Measurements from ENCODE around the gene RSBN1L.

The RSBN1L gene

GRCh38 chr7:77734659-77735421 is 38.6 kb downstream of the RSBN1L start:
- no peak for DNase-seq

- DNase-seq = no peak
These were observed 39.2 kb downstream of the RSBN1L start for GRCh38 chr7:77735457-77735856.

GRCh38 chr7:77736991-77737390 is 40.7 kb downstream of the RSBN1L start:
- no peak for DNase-seq

- DNase-seq = no peak
These were observed 42.1 kb downstream of the RSBN1L start for GRCh38 chr7:77738382-77738781.

GRCh38 chr7:77738871-77739270 is 42.6 kb downstream of the RSBN1L start:
- DNase-seq = no peak

- DNase-seq = no peak
These were observed 44.0 kb downstream of the RSBN1L start for GRCh38 chr7:77740257-77740656.

- no peak for DNase-seq
These were observed 47.3 kb downstream of the RSBN1L start for GRCh38 chr7:77743518-77743917.

GRCh38 chr7:77745746-77746145 is 49.5 kb downstream of the RSBN1L start:
- DNase-seq = no peak

GRCh38 chr7:77746164-77746823 is 50.0 kb downstream of the RSBN1L start:
- DNase-seq = no peak

GRCh38 chr7:77746824-77747165 is 50.5 kb downstream of the RSBN1L start:
- DNase-seq = no peak

- no peak for DNase-seq
These were observed 50.9 kb downstream of the RSBN1L start for GRCh38 chr7:77747178-77747577.

GRCh38 chr7:77747718-77748117 is 51.5 kb downstream of the RSBN1L start:
- DNase-seq = no peak

- DNase-seq = no peak
These were observed 55.8 kb downstream of the RSBN1L start for GRCh38 chr7:77752016-77752415.

GRCh38 chr7:77753173-77753572 is 56.9 kb downstream of the RSBN1L start:
- no peak for DNase-seq

- no peak for DNase-seq
These were observed 61.3 kb downstream of the RSBN1L start for GRCh38 chr7:77757589-77757988.

GRCh38 chr7:77759294-77759889 is 63.1 kb downstream of the RSBN1L start:
- peak; percentile 58 for DNase-seq

GRCh38 chr7:77760809-77761453 is 64.7 kb downstream of the RSBN1L start:
- DNase-seq = no peak

GRCh38 chr7:77765481-77765880 is 69.2 kb downstream of the RSBN1L start:
- DNase-seq = no peak

- DNase-seq = no peak
These were observed 69.9 kb downstream of the RSBN1L start for GRCh38 chr7:77765906-77766800.

GRCh38 chr7:77766801-77767605 is 70.7 kb downstream of the RSBN1L start:
- DNase-seq = no peak

- DNase-seq = no peak
These were observed 74.1 kb downstream of the RSBN1L start for GRCh38 chr7:77770316-77770715.

GRCh38 chr7:77771901-77772300 is 75.6 kb downstream of the RSBN1L start:
- DNase-seq = no peak
